Liver (tissue), 9 donors: Measurements from ENCODE around the gene SLC44A1. TPM values are rescaled to one million over a fixed set of nuclear protein-coding genes. Genes with fewer than 3 reads are reported as not detected.

Source experiments
- DNase-seq: peaks from one replicate; pipeline ENCODE4 v3.0.0-alpha.2; 2017; ENCODE audit warnings: low spot score
- H3K27ac ChIP-seq, 2 donors: one replicate each; pipeline ENCODE4 v1.7.0; 2013; ENCODE audit warnings: inconsistent platforms in 2 of 2, low read length in 2 of 2, control low read depth in 1 of 2, low read depth in 1 of 2, mild to moderate bottlenecking in 1 of 2
- H3K27me3 ChIP-seq, 4 donors: one replicate each; pipeline versions ENCODE4 v1.6.1 to v1.7.0; 2013; ENCODE audit warnings: low read length in 3 of 4, inconsistent platforms in 1 of 4, mild to moderate bottlenecking in 1 of 4, moderate library complexity in 1 of 4; ENCODE audit not compliant: control insufficient read depth in 4 of 4, insufficient read depth in 4 of 4
- H3K36me3 ChIP-seq, 4 donors: one replicate each; pipeline versions ENCODE4 v1.6.1 to v1.7.0; 2013; ENCODE audit warnings: low read length in 3 of 4, mild to moderate bottlenecking in 3 of 4, low read depth in 1 of 4, moderate library complexity in 1 of 4; ENCODE audit not compliant: control insufficient read depth in 4 of 4, insufficient read depth in 3 of 4
- H3K4me1 ChIP-seq, 4 donors: one replicate each; pipeline versions ENCODE4 v1.6.1 to v1.7.0; 2013; ENCODE audit warnings: low read length in 3 of 4, mild to moderate bottlenecking in 3 of 4, moderate library complexity in 1 of 4; ENCODE audit not compliant: control insufficient read depth in 4 of 4, insufficient read depth in 4 of 4
- H3K4me3 ChIP-seq, 3 donors: one replicate each; pipeline versions ENCODE4 v1.6.1 to v1.7.0; 2013; ENCODE audit warnings: low read length in 3 of 3, control low read depth in 1 of 3, low read depth in 1 of 3, mild to moderate bottlenecking in 1 of 3
- H3K9ac ChIP-seq, 2 donors: one replicate each; pipeline ENCODE4 v1.7.0; 2013; ENCODE audit warnings: low read length in 2 of 2, mild to moderate bottlenecking in 2 of 2, moderate library complexity in 2 of 2, control low read depth in 1 of 2, low read depth in 1 of 2
- H3K9me3 ChIP-seq, 4 donors: one replicate each; pipeline versions ENCODE4 v1.6.1 to v1.7.0; 2013; ENCODE audit warnings: low read length in 3 of 4; ENCODE audit not compliant: control insufficient read depth in 4 of 4
- ATF3 ChIP-seq: IDR thresholded peaks from 2 replicates; pipeline ENCODE4 v1.6.1; 2016; ENCODE audit warnings: antibody characterized with exemption
- CTCF ChIP-seq: fragments of 150-350 bp; IDR thresholded peaks from 2 replicates; pipeline ENCODE4 v1.5.1; 2017; ENCODE audit warnings: improper control_type of control experiment, low read depth, low read length; ENCODE audit not compliant: missing input control
- EGR1 ChIP-seq, 2 donors: IDR thresholded peaks; 2 replicates each; pipeline ENCODE4 v1.6.1; 2016 to 2018; ENCODE audit warnings: antibody characterized with exemption in 2 of 2, low read depth in 2 of 2
- FOXA1 ChIP-seq: IDR thresholded peaks from 2 replicates; pipeline ENCODE4 v1.6.1; 2016; ENCODE audit warnings: antibody characterized with exemption
- FOXA2 ChIP-seq: IDR thresholded peaks from 2 replicates; pipeline ENCODE4 v1.6.1; 2016; ENCODE audit warnings: antibody characterized with exemption
- GABPA ChIP-seq, 2 donors: IDR thresholded peaks in 1 of 2; conservative IDR thresholded peaks in 1 of 2; 2 replicates each; pipeline ENCODE4 v1.6.1; 2016; ENCODE audit warnings: antibody characterized with exemption in 2 of 2, mild to moderate bottlenecking in 1 of 2, moderate library complexity in 1 of 2
- HNF4A ChIP-seq, 2 donors: conservative IDR thresholded peaks; 2 replicates each; pipeline ENCODE4 v1.6.1; 2016; ENCODE audit warnings: antibody characterized with exemption in 2 of 2, mild to moderate bottlenecking in 2 of 2
- HNF4G ChIP-seq: IDR thresholded peaks from 2 replicates; pipeline ENCODE4 v1.6.1; 2016; ENCODE audit warnings: antibody characterized with exemption
- JUND ChIP-seq, 2 donors: IDR thresholded peaks; 2 replicates each; pipeline ENCODE4 v1.6.1; 2016; ENCODE audit warnings: antibody characterized with exemption in 2 of 2
- MAX ChIP-seq: IDR thresholded peaks from 2 replicates; pipeline ENCODE4 v1.6.1; 2016; ENCODE audit warnings: antibody characterized with exemption
- NR2F2 ChIP-seq: IDR thresholded peaks from 2 replicates; pipeline ENCODE4 v1.6.1; 2016; ENCODE audit warnings: antibody characterized with exemption
- RAD21 ChIP-seq, 2 donors: IDR thresholded peaks; 2 replicates each; pipeline ENCODE4 v1.6.1; 2016; ENCODE audit warnings: antibody characterized with exemption in 2 of 2, mild to moderate bottlenecking in 2 of 2
- REST ChIP-seq: IDR thresholded peaks from 2 replicates; pipeline ENCODE4 v1.6.1; 2016; ENCODE audit warnings: antibody characterized with exemption, mild to moderate bottlenecking
- RXRA ChIP-seq, 2 donors: IDR thresholded peaks; 2 replicates each; pipeline ENCODE4 v1.6.1; 2017 to 2018; ENCODE audit warnings: antibody characterized with exemption in 2 of 2, mild to moderate bottlenecking in 1 of 2
- SP1 ChIP-seq: IDR thresholded peaks from 2 replicates; pipeline ENCODE4 v1.6.1; 2018; ENCODE audit warnings: antibody characterized with exemption, mild to moderate bottlenecking
- TAF1 ChIP-seq: conservative IDR thresholded peaks from 2 replicates; pipeline ENCODE4 v1.6.1; 2016; ENCODE audit warnings: antibody characterized with exemption, mild to moderate bottlenecking
- YY1 ChIP-seq: IDR thresholded peaks from 2 replicates; pipeline ENCODE4 v1.6.1; 2016; ENCODE audit warnings: antibody characterized with exemption, mild to moderate bottlenecking
- ZBTB33 ChIP-seq: IDR thresholded peaks from 2 replicates; pipeline ENCODE4 v1.6.1; 2016; ENCODE audit warnings: antibody characterized with exemption
- WGBS: extraction: QIAGEN DNeasy Blood & Tissue Kit; methylation state at CpG from one replicate; pipeline ENCODE4 v1.1.7; 2013; 5-methylcytosine and 5-hydroxymethylcytosine counted together
- polyA plus RNA-seq, 2 donors: library from polyadenylated mRNA; stranded (reverse) in 1 of 2; unstranded in 1 of 2; fragments of 200-250 nt in 1 of 2; fragments of >200 nt in 1 of 2; fragmentation: Nextera tagmentation in 1 of 2; extraction: Ambion mirVana in 1 of 2; gene quantifications; one replicate each; pipeline versions ENCODE4 v1.2.1 to v1.2.3, GENCODE V29; 2013 to 2015
- total RNA-seq, 2 donors: library from RNA; depleted of rRNA; stranded (reverse); fragments of >200 nt; gene quantifications; one replicate each; pipeline ENCODE4 v1.2.3, GENCODE V29; 2014
- donor health status: healthy.
- donor health status: healthy.
- donor health status: healthy.
- donor health status: healthy.
- donor health status: healthy.

SLC44A1 gene
- total and polyA plus RNA-seq, 4 donors: 18.1 to 73.1 (median 53.1) TPM

GRCh38 chr9:105389796-105390195 lies 145.3 kb downstream of the SLC44A1 start:
- TF ChIP-seq JUND (IDR thresholded peaks at IDR 0.05): no peak
- no peak for TF ChIP-seq YY1
- H3K9me3 ChIP-seq: no peaks in the 10 kb centered on the region
- no peak overlapping the region for H3K27ac ChIP-seq
- H3K4me3 ChIP-seq: no peak overlapping the region
- DNase-seq: no peak
- peaks cover 0 to 5% (median 1%) of the 10 kb centered on the region in 4 donors for H3K36me3 ChIP-seq
- no peaks in the 10 kb centered on the region for H3K4me1 ChIP-seq
- H3K9ac ChIP-seq: no peak overlapping the region
- WGBS: 93% methylated on average over 6 of the region's 6 CpGs
- no peaks in the 10 kb centered on the region for H3K27me3 ChIP-seq

- 97% methylated on average over 3 of the region's 3 CpGs for WGBS
- TF ChIP-seq ATF3: no peak
- no peak for TF ChIP-seq ZBTB33
- no peak for TF ChIP-seq RAD21 (IDR thresholded peaks at IDR 0.05)
- no peak for TF ChIP-seq NR2F2
- TF ChIP-seq HNF4G: no peak
- TF ChIP-seq FOXA1: no peak
- no peak for TF ChIP-seq SP1
- no peak for TF ChIP-seq HNF4A (conservative IDR thresholded peaks at IDR 0.05)
- TF ChIP-seq MAX: no peak
- no peak for TF ChIP-seq GABPA (IDR thresholded peaks at IDR 0.05 in 1 of 2, conservative IDR thresholded peaks at IDR 0.05 in 1 of 2)
- TF ChIP-seq EGR1 (IDR thresholded peaks at IDR 0.05; ENCODE audit: low read depth in 2 of 2): no peak
- no peak for TF ChIP-seq FOXA2
- no peak for TF ChIP-seq YY1
- no peak for TF ChIP-seq CTCF
- TF ChIP-seq TAF1: no peak
- no peak for TF ChIP-seq JUND (IDR thresholded peaks at IDR 0.05)
- TF ChIP-seq REST: no peak
- no peak for TF ChIP-seq RXRA (IDR thresholded peaks at IDR 0.05)
- H3K9ac ChIP-seq: no peak overlapping the region
- no peak overlapping the region for H3K4me3 ChIP-seq
- DNase-seq: no peak
- H3K27me3 ChIP-seq: no peaks in the 10 kb centered on the region
- no peaks in the 10 kb centered on the region for H3K4me1 ChIP-seq
- H3K36me3 ChIP-seq: peaks cover 0 to 3% (median under 1%) of the 10 kb centered on the region in 4 donors
- H3K27ac ChIP-seq: no peak overlapping the region
- H3K9me3 ChIP-seq: no peaks in the 10 kb centered on the region
Measured at GRCh38 chr9:105390871-105391270, 146.4 kb downstream of the SLC44A1 start.
